ENCODE measurements around the gene FERMT1. TPM values are rescaled to one million over a fixed set of nuclear protein-coding genes. Genes with fewer than 3 reads are reported as not detected.
"Not testable (repeated sequence)": the region's sequence is repeated elsewhere in the genome, so short reads cannot be mapped to it uniquely, and the experiment has no call there.

Gene FERMT1
- total RNA-seq, 2 experiments from 2014 or later = not detected

DNA sequence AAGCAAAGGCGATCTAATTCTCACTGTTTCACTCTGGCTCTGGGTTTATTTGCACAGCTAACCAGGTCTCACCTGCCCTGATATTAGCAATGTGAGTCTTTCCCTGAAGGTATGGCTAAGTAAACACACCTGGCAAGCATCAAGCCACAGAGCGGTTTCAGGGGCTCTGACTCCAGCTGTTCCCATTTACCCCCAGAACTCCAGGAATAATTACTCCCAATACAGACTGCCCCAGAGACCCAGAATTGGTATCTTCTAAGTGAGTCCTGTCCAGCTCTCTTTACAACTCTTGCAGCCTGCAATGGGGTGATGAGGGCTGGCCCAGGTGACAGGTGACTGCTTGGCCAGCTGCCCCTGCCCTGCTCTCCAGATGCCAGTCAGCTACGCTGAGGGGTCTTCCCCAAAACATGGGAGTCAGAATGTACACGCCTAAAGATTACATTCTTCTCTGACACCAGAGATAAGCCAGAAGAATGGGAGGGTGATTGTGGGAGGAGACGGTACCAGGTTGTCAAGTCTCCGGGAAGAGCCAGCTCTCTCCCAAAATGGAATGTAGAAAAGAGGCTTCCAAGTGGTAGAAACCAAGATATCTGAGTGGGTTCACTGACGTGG lies 64.0 kb downstream of the FERMT1 start:
- H3K27ac Mint-ChIP-seq = no peak overlapping the region
- ChIA-PET CTCF (no interaction called here), POLR2A (no interaction called here)
- H3K4me1 Mint-ChIP-seq (ENCODE audit: low read depth) = peaks cover 6% of the 10 kb centered on the region
- H3K4me3 Mint-ChIP-seq = no peak overlapping the region
- ATAC-seq (no peak), DNase-seq (no peak)
- H3K36me3 Mint-ChIP-seq (ENCODE audit: low read depth) = no peaks in the 10 kb centered on the region
- H3K27me3 Mint-ChIP-seq (ENCODE audit: low read depth) = peaks cover 10% of the 10 kb centered on the region
- no peaks in the 10 kb centered on the region for H3K9me3 Mint-ChIP-seq (ENCODE audit: insufficient read depth)

- no peak for ATAC-seq
Measured at GRCh38 chr20:6057691-6058090, 65.1 kb downstream of the FERMT1 start.

DNA sequence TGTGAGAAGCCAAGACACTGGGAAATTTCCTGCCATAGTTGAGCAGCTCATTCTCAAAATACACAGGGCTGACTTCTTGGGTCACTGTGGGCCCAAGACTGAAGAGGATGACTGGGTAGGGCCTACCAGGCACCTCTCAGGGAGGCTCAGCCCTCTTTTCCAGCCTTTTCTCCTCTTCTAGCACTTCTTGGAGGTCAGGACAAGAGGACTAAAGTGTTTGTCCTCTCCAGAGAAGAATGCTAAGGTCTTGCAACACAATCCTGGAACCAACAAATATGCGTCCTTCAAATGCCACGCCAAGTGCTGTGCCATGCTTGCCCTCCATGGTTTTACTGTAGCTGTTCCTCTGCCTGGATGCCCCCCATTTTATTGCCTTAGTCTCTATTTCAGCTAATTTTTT lies 65.7 kb downstream of the FERMT1 start:
- ATAC-seq = no peak
- Mint-ChIP-seq H3K4me3 (no peak overlapping the region), H3K27me3 (ENCODE audit: low read depth) (peaks cover 22% of the 10 kb centered on the region), H3K27ac (no peak overlapping the region), H3K36me3 (ENCODE audit: low read depth) (no peaks in the 10 kb centered on the region), H3K4me1 (ENCODE audit: low read depth) (peaks cover 9% of the 10 kb centered on the region), H3K9me3 (ENCODE audit: insufficient read depth) (no peaks in the 10 kb centered on the region)
- POLR2A ChIA-PET = no interaction called here
- CTCF ChIA-PET = no interaction called here
- DNase-seq = no peak

More at GRCh38 chr20:6057691-6058090, 65.1 kb downstream of the FERMT1 start:
- peaks cover 21% of the 10 kb centered on the region for H3K27me3 Mint-ChIP-seq (ENCODE audit: low read depth)
- no peak overlapping the region for H3K4me3 Mint-ChIP-seq
- no peak for DNase-seq
- H3K4me1 Mint-ChIP-seq (ENCODE audit: low read depth) = peaks cover 9% of the 10 kb centered on the region
- no peaks in the 10 kb centered on the region for H3K36me3 Mint-ChIP-seq (ENCODE audit: low read depth)
- no peak overlapping the region for H3K27ac Mint-ChIP-seq
- ChIA-PET CTCF (no interaction called here), POLR2A (no interaction called here)
- no peaks in the 10 kb centered on the region for H3K9me3 Mint-ChIP-seq (ENCODE audit: insufficient read depth)

DNA sequence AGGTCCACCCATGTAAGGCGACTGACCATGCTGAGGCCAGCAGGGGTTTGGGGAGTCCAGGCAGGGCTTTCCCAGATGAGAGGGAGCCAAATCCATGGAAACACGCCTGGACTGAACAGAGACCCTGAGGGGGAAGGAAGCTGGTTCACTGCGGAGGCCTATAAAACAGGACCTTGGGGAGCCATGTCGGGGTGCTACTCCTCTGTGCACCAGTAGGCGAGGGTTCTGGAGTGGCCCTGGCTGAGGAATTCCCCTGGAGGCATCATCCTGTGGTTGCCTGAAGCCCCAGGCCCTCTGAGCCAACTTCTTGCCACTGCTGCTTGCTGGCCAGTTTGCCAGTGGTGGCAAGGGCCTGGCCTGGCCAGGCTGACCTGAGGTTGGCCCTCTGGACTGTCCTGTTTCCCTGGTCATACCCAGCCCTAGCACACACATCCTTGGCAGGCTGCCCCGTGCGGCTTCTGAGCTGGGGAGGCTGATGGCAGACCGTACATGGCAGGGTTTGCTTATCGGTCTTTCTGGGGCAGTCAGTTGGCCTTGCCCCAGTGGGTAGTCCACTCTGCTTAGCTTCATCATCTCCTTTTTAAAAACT lies 66.8 kb downstream of the FERMT1 start:
- no peaks in the 10 kb centered on the region for H3K36me3 Mint-ChIP-seq (ENCODE audit: low read depth)
- DNase-seq = no peak
- H3K27ac Mint-ChIP-seq = no peak overlapping the region
- no peak for ATAC-seq
- POLR2A ChIA-PET = interaction anchor here (0.6 kb wide), 1 partner anchor 1857 kb away, joined by 3 read pairs; no protein-coding TSS in a partner anchor
- H3K9me3 Mint-ChIP-seq (ENCODE audit: insufficient read depth) = no peaks in the 10 kb centered on the region
- H3K27me3 Mint-ChIP-seq (ENCODE audit: low read depth) = peaks cover 25% of the 10 kb centered on the region
- CTCF ChIA-PET = interaction anchor here (1.0 kb wide), 1 partner anchor 40 kb away, joined by 3 read pairs; no protein-coding TSS in a partner anchor
- H3K4me1 Mint-ChIP-seq (ENCODE audit: low read depth) = peaks cover 9% of the 10 kb centered on the region
- H3K4me3 Mint-ChIP-seq = no peak overlapping the region

DNA sequence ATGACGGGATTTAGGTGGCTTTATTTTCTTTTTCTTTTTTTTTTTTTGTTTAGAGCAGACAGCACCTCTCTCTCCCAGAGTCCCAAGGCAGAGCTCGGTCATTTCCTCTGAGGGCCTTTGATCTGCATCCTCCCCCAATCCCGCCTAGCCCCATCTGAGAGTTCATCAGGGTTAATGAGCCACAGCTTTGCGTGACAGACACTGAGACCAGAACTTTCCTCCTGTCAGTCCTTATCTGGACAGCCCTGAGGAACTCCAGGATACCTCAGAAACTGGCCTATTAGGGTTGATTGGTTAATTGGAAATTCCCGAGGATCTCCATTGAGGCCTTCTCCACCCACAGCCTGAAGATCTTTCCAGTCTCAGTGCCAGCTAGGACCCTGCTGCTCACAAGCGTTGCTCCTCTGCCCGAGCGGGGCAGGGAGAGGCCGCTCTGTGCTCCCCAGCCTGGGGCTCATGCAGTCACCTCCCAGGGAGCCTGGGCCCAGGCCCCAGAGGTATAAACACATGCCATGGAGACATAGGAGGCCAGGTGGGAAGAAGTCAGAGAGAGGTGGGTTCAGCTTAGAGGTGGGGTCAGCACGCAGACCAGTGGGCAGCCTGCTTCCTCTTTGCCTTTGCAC lies 67.6 kb downstream of the FERMT1 start:
- H3K27ac Mint-ChIP-seq = no peak overlapping the region
- DNase-seq (no peak), ATAC-seq (no peak)
- no peak overlapping the region for H3K4me3 Mint-ChIP-seq
- H3K36me3 Mint-ChIP-seq (ENCODE audit: low read depth) = no peaks in the 10 kb centered on the region
- ChIA-PET POLR2A (interaction anchor here (0.6 kb wide), 1 partner anchor 1858 kb away, joined by 3 read pairs; no protein-coding TSS in a partner anchor), CTCF (no interaction called here)
- H3K4me1 Mint-ChIP-seq (ENCODE audit: low read depth) = peaks cover 8% of the 10 kb centered on the region
- H3K27me3 Mint-ChIP-seq (ENCODE audit: low read depth) = peaks cover 32% of the 10 kb centered on the region
- no peaks in the 10 kb centered on the region for H3K9me3 Mint-ChIP-seq (ENCODE audit: insufficient read depth)

GRCh38 chr20:6054689-6055051 lies 68.2 kb downstream of the FERMT1 start:
- peaks cover 35% of the 10 kb centered on the region for H3K27me3 Mint-ChIP-seq (ENCODE audit: low read depth)
- POLR2A ChIA-PET; H3K4me1 Mint-ChIP-seq (ENCODE audit: low read depth); ATAC-seq; H3K36me3 Mint-ChIP-seq (ENCODE audit: low read depth); H3K4me3 Mint-ChIP-seq; H3K9me3 Mint-ChIP-seq (ENCODE audit: insufficient read depth); H3K27ac Mint-ChIP-seq; DNase-seq; CTCF ChIA-PET: not testable (repeated sequence)

- ChIA-PET POLR2A (no interaction called here), CTCF (no interaction called here)
- no peak within 1 kb of the TSS for H3K27ac Mint-ChIP-seq
- H3K4me1 Mint-ChIP-seq (ENCODE audit: low read depth) = peaks cover 8% of the 10 kb centered on the region
- peaks cover 36% of the 10 kb centered on the region for H3K27me3 Mint-ChIP-seq (ENCODE audit: low read depth)
- H3K9me3 Mint-ChIP-seq (ENCODE audit: insufficient read depth) = no peaks in the 10 kb centered on the region
- DNase-seq (no peak), ATAC-seq (no peak)
- no peaks in the 10 kb centered on the region for H3K36me3 Mint-ChIP-seq (ENCODE audit: low read depth)
- no peak within 1 kb of the TSS for H3K4me3 Mint-ChIP-seq
Measured at GRCh38 chr20:6053776-6054688, 68.8 kb downstream of the FERMT1 start, which contains the start of gene LRRN4. Gene LRRN4 (minus strand): TSS chr20:6054060. CDS start chr20:6052799, 1,261 bp downstream.

- no peak overlapping the region for H3K4me3 Mint-ChIP-seq
Measured at GRCh38 chr20:6053064-6053775, 69.6 kb downstream of the FERMT1 start.

DNA sequence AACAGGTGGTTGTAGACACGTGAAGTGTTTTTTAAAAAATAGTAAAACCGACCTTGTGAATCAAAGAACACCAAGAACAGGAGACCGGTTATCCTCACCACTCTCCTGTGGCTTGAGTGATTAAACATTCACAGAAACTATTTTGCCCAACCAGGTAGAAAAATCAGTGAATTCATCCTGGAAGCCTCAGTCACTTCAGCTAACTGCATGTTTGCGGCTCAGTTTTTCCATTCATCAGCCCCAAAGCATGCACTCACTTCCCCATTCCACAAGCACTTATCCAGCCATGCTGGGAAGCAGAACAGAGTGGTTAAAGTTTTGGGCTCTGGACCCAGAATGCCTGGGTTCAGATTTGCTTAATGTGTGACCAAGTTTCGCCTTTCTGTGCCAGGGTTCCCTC lies 71.3 kb downstream of the FERMT1 start:
- peaks cover 31% of the 10 kb centered on the region for H3K27me3 Mint-ChIP-seq (ENCODE audit: low read depth)
- ATAC-seq = no peak
- ChIA-PET POLR2A (no interaction called here), CTCF (no interaction called here)
- H3K4me3 Mint-ChIP-seq = no peak overlapping the region
- peaks cover 8% of the 10 kb centered on the region for H3K4me1 Mint-ChIP-seq (ENCODE audit: low read depth)
- DNase-seq = no peak
- no peak overlapping the region for H3K27ac Mint-ChIP-seq
- no peaks in the 10 kb centered on the region for H3K36me3 Mint-ChIP-seq (ENCODE audit: low read depth)
- no peaks in the 10 kb centered on the region for H3K9me3 Mint-ChIP-seq (ENCODE audit: insufficient read depth)

More at GRCh38 chr20:6053064-6053775, 69.6 kb downstream of the FERMT1 start:
- H3K4me1 Mint-ChIP-seq (ENCODE audit: low read depth) = peaks cover 8% of the 10 kb centered on the region
- ChIA-PET CTCF (no interaction called here), POLR2A (no interaction called here)
- H3K27ac Mint-ChIP-seq = no peak overlapping the region
- peaks cover 36% of the 10 kb centered on the region for H3K27me3 Mint-ChIP-seq (ENCODE audit: low read depth)
- ATAC-seq (no peak), DNase-seq (no peak)
- H3K9me3 Mint-ChIP-seq (ENCODE audit: insufficient read depth) = no peaks in the 10 kb centered on the region
- no peaks in the 10 kb centered on the region for H3K36me3 Mint-ChIP-seq (ENCODE audit: low read depth)

- Mint-ChIP-seq H3K27me3 (ENCODE audit: low read depth) (peaks cover 25% of the 10 kb centered on the region), H3K9me3 (ENCODE audit: insufficient read depth) (no peaks in the 10 kb centered on the region), H3K27ac (no peak overlapping the region), H3K36me3 (ENCODE audit: low read depth) (no peaks in the 10 kb centered on the region), H3K4me3 (no peak overlapping the region), H3K4me1 (ENCODE audit: low read depth) (peaks cover 14% of the 10 kb centered on the region)
- no peak for ATAC-seq
- POLR2A ChIA-PET = no interaction called here
- CTCF ChIA-PET = no interaction called here
- DNase-seq = no peak
Measured at GRCh38 chr20:6048391-6048790, 74.4 kb downstream of the FERMT1 start.

GRCh38 chr20:6046432-6046831 lies 76.4 kb downstream of the FERMT1 start:
- Mint-ChIP-seq H3K27ac (no peak overlapping the region), H3K4me1 (ENCODE audit: low read depth) (peaks cover 6% of the 10 kb centered on the region), H3K4me3 (no peak overlapping the region), H3K9me3 (ENCODE audit: insufficient read depth) (no peaks in the 10 kb centered on the region), H3K27me3 (ENCODE audit: low read depth) (peaks cover 13% of the 10 kb centered on the region), H3K36me3 (ENCODE audit: low read depth) (peaks cover 7% of the 10 kb centered on the region)
- ATAC-seq (no peak), DNase-seq (no peak)
- POLR2A ChIA-PET = no interaction called here
- CTCF ChIA-PET = no interaction called here

Data from activated CD8-positive, alpha-beta T cell treated with anti-CD3 and anti-CD28 coated beads, Interleukin-2, amount 10 ng/mL, durations not matched to agents 7 days and 5 days (primary cell).